WERI-Rb-1 (cell line): ENCODE measurements around the gene ODR4.

Experiments used
- DNase-seq: peaks from one replicate; pipeline ENCODE4 v3.0.0-alpha.2; 2020
- H3K27ac ChIP-seq: fragments of 250-450 bp; sonication (Bioruptor Pico); 2 replicates; pipeline ENCODE4 v1.5.1; 2020; ENCODE audit warnings: mild to moderate bottlenecking, moderate library complexity
- H3K27me3 ChIP-seq: fragments of 250-450 bp; sonication (Bioruptor Pico); 2 replicates; pipeline ENCODE4 v1.5.1; 2021; ENCODE audit warnings: mild to moderate bottlenecking, low read depth, moderate library complexity; ENCODE audit not compliant: insufficient read depth, severe bottlenecking
- H3K36me3 ChIP-seq: fragments of 250-450 bp; sonication (Bioruptor Pico); 2 replicates; pipeline ENCODE4 v1.5.1; 2020; ENCODE audit warnings: mild to moderate bottlenecking, moderate library complexity
- H3K4me3 ChIP-seq: 2 replicates; pipeline ENCODE4 v1.5.1; 2011; ENCODE audit warnings: low read depth, mild to moderate bottlenecking, control low read depth, low read length
- H3K9me3 ChIP-seq: fragments of 250-450 bp; sonication (Bioruptor Pico); 2 replicates; pipeline ENCODE4 v1.5.1; 2021; ENCODE audit warnings: mild to moderate bottlenecking, moderate library complexity; ENCODE audit not compliant: severe bottlenecking
- TF ChIP-seq, protein P1 (sequence below): IDR thresholded peaks from 2 replicates; pipeline ENCODE4 v1.5.1; 2011; ENCODE audit warnings: low read depth, mild to moderate bottlenecking, control low read depth, inconsistent platforms, low read length

The ODR4 gene

DNA sequence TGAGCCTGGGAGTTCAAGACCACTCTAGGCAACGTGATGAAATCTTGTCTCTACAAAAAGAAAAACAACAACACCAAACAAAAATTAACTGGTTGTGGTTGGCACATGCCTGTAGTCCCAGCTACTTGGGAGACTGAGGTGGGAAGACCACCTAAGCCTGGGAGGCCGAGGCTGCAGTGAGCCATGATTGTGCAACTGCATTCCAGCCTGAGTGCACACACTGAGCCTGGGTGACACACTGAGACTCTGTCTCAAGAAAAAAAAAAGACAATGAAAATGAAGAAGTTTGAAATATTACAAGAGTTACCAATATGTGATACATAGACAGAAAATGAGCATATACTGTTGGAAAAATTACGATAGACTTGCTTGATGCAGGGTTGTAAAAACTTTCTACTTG, 53.4 kb downstream of the ODR4 start:
- Histone ChIP-seq H3K27me3 (no peaks in the 10 kb centered on the region), H3K4me3 (no peak overlapping the region), H3K27ac (no peak overlapping the region), H3K9me3 (no peaks in the 10 kb centered on the region), H3K36me3 (no peaks in the 10 kb centered on the region)
- TF ChIP-seq, protein P1, sequence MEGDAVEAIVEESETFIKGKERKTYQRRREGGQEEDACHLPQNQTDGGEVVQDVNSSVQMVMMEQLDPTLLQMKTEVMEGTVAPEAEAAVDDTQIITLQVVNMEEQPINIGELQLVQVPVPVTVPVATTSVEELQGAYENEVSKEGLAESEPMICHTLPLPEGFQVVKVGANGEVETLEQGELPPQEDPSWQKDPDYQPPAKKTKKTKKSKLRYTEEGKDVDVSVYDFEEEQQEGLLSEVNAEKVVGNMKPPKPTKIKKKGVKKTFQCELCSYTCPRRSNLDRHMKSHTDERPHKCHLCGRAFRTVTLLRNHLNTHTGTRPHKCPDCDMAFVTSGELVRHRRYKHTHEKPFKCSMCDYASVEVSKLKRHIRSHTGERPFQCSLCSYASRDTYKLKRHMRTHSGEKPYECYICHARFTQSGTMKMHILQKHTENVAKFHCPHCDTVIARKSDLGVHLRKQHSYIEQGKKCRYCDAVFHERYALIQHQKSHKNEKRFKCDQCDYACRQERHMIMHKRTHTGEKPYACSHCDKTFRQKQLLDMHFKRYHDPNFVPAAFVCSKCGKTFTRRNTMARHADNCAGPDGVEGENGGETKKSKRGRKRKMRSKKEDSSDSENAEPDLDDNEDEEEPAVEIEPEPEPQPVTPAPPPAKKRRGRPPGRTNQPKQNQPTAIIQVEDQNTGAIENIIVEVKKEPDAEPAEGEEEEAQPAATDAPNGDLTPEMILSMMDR: no peak
- DNase-seq: no peak

DNA sequence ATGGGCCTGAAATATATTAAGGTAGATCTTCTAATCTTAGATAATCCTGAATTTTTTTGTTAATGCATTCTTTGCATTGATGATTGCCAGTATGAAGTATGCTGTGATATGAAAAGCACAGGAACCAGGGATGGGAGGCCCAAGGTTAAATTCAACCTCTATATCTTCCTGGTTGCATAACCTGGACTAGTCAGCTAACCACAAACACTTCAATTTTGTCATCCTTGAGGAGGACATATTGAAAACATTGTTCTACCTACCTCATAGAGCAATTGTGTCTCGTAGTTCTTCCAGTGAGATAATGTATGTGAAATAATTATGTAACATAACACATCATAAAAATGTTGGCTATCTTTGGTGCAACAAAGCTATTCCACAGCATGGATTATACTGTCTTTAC, 59.7 kb downstream of the ODR4 start:
- Histone ChIP-seq H3K4me3 (no peak overlapping the region), H3K9me3 (no peaks in the 10 kb centered on the region), H3K27me3 (no peaks in the 10 kb centered on the region), H3K36me3 (no peaks in the 10 kb centered on the region), H3K27ac (no peak overlapping the region)
- DNase-seq: no peak
- TF ChIP-seq, protein P1: no peak

DNA sequence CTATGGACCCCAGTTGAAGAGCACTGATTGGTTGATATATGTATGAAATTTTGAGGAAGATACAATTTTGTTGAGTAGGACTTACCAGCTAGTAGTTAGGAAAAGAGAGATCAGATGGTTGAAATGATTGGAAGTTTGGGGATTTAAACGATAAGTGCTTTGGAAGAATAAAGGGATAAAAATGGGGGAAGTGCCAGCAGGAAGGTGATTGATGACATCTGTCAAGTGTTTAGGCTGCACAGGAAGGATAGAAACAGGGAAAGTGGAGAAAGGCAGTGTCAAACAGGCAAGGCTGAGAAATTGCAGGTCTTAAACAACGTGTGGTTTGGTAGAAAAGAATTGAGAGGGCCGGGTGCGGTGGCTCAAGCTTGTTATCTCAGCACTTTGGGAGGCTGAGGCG, 62.9 kb downstream of the ODR4 start:
- H3K9me3 ChIP-seq: no peaks in the 10 kb centered on the region
- TF ChIP-seq, protein P1: no peak
- H3K27me3 ChIP-seq: no peaks in the 10 kb centered on the region
- DNase-seq: peak; percentile 30
- H3K4me3 ChIP-seq: no peak overlapping the region
- no peak overlapping the region for H3K27ac ChIP-seq
- no peaks in the 10 kb centered on the region for H3K36me3 ChIP-seq

DNA sequence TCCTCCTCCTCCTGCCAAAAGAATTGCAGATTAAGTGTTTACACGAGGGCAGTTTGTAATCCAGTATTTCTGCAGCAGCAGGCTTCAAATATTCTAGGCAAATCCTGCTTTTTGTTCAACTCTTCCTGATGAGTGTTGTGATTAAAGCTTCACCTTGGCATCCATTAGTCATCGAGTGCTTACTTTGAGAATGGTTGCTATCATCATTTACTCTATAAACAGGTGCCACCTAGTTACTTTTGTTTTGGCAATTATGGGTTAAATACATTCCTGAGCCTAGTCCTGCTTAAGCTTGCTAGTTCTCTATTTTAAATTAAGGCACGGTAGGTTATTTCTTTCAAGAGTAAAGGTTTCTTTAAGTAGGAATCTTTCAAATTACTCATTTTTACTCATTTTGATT, 64.9 kb downstream of the ODR4 start:
- H3K4me3 ChIP-seq: no peak overlapping the region
- no peak for DNase-seq

DNA sequence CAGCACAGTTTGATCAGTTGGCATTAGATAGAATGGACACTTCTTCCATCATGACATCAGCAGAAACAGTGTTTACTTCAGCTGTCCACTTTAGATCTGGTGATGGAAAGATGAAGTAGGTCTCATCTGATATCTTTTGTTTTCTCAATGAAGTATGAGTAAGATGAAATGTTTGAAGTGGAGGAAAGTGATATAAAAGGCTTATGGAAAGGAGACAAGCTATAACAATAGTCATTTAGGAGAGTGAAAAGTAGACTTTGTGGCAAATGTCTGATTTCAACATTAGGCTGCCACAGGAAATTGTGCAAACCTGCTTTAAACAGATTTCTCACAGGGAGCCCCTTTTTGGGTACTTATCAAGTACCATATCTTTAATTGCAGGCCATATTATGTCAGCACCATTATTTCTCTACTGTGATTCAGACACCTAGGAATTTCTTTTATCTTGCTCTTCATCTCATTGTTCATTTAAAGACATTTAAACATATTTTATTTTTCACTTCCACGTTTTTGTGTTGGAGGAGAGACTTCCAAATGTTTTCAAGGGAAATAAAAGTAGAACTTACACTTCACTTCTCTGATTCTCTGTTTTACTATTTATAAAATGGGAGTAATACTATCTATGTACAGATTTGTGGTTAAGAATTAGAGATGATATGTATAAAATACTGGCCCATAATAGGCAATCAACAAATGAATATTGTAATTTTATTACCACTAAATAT, 67.2 kb downstream of the ODR4 start:
- no peak for DNase-seq
- Histone ChIP-seq H3K9me3 (no peaks in the 10 kb centered on the region), H3K36me3 (no peaks in the 10 kb centered on the region), H3K27me3 (no peaks in the 10 kb centered on the region), H3K27ac (no peak overlapping the region), H3K4me3 (no peak overlapping the region)
- TF ChIP-seq, protein P1: no peak

More for the DNA sequence above, 64.9 kb downstream of the ODR4 start:
- TF ChIP-seq, protein P1: no peak
- H3K27me3 ChIP-seq: no peaks in the 10 kb centered on the region
- H3K36me3 ChIP-seq: no peaks in the 10 kb centered on the region
- H3K27ac ChIP-seq: no peak overlapping the region
- no peaks in the 10 kb centered on the region for H3K9me3 ChIP-seq

DNA sequence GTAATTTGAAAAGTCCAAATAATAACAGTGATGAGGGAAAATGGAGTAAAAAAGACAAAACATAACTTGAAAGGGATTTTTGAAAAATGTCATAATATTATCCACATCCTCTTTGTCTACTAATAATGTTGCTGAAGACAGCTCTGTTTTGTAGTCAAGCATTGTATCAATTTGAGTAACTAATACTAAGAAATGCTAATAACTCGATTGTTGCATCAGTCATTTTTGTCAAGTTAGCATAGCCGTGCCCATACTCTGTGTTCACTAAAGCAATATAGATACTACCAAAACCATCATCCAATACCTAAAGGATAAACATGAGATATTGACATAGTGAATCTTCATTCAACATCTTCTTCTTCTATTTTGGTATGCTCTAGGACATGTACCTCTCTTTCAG, 68.0 kb downstream of the ODR4 start:
- no peak overlapping the region for H3K27ac ChIP-seq
- no peaks in the 10 kb centered on the region for H3K27me3 ChIP-seq
- DNase-seq: no peak
- TF ChIP-seq, protein P1: no peak
- H3K9me3 ChIP-seq: no peaks in the 10 kb centered on the region
- H3K36me3 ChIP-seq: no peaks in the 10 kb centered on the region
- H3K4me3 ChIP-seq: no peak overlapping the region
